H54 (cell line): ENCODE results near the gene E4F1.

Source experiments
- DNase-seq: peaks from one replicate; pipeline ENCODE4 v3.0.0; 2011; ENCODE audit warnings: low spot score, mixed read lengths; ENCODE audit not compliant: insufficient read length
- FAIRE-seq: peaks from 3 replicates; lab custom pipeline; 2011; peaks lifted over from hg19 to GRCh38; lab: Jason Lieb, UNC
- POLR2A ChIP-seq: IDR thresholded peaks from 2 replicates; pipeline ENCODE4 v1.6.1; 2011; ENCODE audit warnings: low read depth, mild to moderate bottlenecking, low read length

E4F1 gene

DNA sequence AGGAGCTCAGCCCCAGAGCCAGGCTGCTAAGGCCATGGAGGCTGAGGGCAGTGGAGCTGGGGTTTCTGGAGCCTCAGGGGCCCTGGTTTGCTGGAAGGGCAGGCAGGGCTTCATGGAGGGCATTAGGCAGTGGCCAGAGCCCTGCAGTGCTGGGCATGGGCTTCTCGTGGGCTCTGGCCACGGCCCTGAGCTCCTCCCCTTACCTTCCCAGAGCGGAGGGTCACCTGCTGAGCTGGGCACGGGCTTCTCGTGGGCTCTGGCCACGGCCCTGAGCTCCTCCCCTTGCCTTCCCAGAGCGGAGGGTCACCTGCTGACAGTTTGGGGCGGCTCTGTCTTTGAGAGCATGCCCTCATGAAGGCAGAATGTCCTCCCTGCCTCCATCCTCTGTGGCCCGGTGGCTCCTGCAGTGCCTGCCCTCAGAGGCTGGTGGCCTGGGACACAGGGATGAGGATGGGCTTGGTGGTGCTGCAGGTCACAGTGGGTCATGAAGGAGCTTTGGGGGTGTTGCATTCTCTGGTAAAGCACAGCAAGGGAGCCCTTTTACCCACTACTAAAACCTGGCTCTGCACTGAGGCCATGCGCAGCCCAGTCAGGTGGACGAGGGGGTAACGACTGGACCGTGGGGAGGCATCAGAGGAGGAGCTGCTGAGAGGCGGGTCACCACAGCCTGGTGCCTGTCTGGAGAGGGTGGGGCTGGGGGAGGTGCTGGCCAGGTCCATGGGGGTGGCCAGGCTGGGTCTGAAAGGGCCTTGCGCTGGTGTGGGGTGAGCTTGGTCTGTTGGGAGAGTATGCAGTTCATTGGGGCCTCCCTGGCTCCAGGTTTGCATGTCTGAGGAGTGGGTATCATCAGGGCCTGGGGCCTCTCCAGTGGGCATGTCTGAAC lies 47.4 kb downstream of the E4F1 start:
- FAIRE-seq (no peak), DNase-seq (no peak)
- TF ChIP-seq POLR2A: no peak

GRCh38 chr16:2271848-2272461 lies 48.6 kb downstream of the E4F1 start:
- no peak for TF ChIP-seq POLR2A
- no peak for DNase-seq
- no peak for FAIRE-seq

- no peak for FAIRE-seq
- no peak for TF ChIP-seq POLR2A
- no peak for DNase-seq
These were observed 50.1 kb downstream of the E4F1 start for GRCh38 chr16:2273484-2273883.

GRCh38 chr16:2273931-2274330 lies 50.5 kb downstream of the E4F1 start:
- DNase-seq (no peak), FAIRE-seq (no peak)
- TF ChIP-seq POLR2A: no peak

GRCh38 chr16:2275476-2276367 lies 52.3 kb downstream of the E4F1 start:
- DNase-seq (no peak), FAIRE-seq (no peak)
- no peak for TF ChIP-seq POLR2A

GRCh38 chr16:2276368-2277195 lies 53.2 kb downstream of the E4F1 start:
- DNase-seq: no peak
- FAIRE-seq: no peak

DNA sequence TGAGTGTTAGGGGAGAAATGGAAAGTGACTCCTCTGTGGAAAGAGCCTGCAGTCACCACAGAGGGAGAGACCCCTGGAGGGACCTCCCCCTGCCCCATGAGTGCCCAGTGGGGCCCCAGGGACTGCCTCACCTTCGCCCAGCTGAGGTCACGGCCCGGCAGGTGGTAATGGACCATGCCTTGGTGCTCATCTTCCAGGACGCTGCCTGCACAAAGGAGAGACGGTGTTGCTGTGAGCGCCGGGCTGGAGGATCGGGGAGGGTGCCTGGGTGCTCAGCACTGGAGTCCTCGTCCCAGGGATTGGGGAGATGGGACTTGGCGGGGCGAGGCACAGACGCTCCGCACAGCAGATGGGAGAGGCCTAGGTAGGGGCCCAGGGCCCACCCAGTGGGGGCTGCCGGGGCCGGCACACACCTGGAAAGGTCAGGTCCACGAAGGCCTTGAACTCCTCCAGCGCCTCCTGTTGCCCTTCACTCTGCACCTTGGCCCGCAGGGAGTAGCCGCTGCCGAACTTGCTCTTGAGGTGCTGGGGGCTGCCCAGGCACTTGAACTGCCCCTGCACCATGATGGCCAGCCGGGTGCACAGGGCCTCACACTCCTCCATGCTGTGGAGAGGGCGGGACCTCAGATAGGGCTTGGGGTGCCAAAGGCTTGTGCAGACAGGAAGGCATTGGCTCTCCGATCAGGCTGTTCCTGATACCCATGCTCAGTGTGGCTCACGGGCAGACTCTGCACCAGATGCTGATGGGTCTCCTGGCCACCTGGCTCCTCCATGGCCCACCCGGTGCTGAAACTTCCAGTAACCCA lies 54.3 kb downstream of the E4F1 start:
- DNase-seq (no peak), FAIRE-seq (no peak)
- TF ChIP-seq POLR2A: no peak

More at GRCh38 chr16:2276368-2277195, 53.2 kb downstream of the E4F1 start:
- TF ChIP-seq POLR2A: no peak

GRCh38 chr16:2278272-2278608 lies 54.8 kb downstream of the E4F1 start:
- FAIRE-seq (no peak), DNase-seq (no peak)
- no peak for TF ChIP-seq POLR2A

DNA sequence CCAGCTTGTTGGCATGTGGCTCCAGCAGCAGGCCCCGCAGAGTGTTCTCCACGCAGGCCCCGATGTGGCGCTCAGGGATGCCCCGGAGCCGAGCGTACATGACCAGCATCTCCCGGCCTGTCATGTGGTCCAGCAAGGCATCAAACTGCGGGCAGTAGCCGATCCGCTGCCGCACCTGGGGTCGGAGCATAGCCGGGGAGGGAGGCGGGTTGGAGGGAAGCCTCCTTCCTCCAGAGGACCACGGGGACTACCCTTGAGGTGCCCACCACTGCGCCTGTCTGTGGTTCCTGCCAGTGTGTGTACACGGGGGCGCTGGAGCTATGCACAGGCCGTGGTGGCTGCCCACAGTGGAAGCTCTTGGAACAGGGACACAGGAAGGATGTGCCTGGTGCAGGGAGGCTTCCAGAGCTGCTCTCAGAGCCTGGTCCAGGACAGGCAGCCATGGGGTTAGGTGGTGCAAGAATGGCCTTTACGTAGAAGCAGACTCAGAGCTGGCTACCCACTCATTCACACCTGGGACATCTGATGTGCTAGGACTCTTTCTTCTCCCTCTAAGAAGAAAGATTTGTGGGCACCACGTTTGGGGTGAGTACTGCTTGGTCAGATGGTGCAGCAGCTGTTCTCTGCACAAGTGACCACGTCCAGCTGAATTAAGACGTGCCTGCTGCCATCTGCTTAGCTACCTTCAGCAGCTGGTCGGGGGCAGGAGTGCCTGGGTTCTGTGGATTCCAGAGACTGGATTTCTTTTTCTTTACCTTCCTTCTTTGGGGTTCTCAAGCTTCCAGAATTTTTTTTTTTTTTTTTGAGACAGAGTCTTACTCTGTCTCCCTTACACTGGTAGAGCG lies 55.8 kb downstream of the E4F1 start:
- TF ChIP-seq POLR2A: no peak
- no peak for FAIRE-seq
- DNase-seq: no peak

- no peak for DNase-seq
- TF ChIP-seq POLR2A: no peak
- FAIRE-seq: no peak
These were observed 57.1 kb downstream of the E4F1 start for GRCh38 chr16:2280461-2280860.

- no peak for TF ChIP-seq POLR2A
- FAIRE-seq: no peak
- DNase-seq: no peak
These were observed 57.7 kb downstream of the E4F1 start for GRCh38 chr16:2280981-2281542.
